ENCODE results near the gene SLC48A1.

The SLC48A1 gene

GRCh38 chr12:47773858-47774580 is 981 bp downstream of the SLC48A1 start:
- POLR2A ChIA-PET, result no interaction called here
- no peak for TF ChIP-seq CTCF (IDR thresholded peaks at IDR 0.05; ENCODE audit: control extremely low read depth, extremely low read depth, low read depth, missing control alignments)
- CTCF ChIA-PET, result interaction anchor here (1.8 to 35.8 kb wide), 4 partner anchors 8 to 63 kb away, joined by 10 to 1524 read pairs (median 196); partner anchors contain the start of genes ENDOU, RAPGEF3 and RPAP3
- DNase-seq (ENCODE audit: extremely low spot score), result no peak

- TF ChIP-seq CTCF (IDR thresholded peaks at IDR 0.05; ENCODE audit: control extremely low read depth, extremely low read depth, low read depth, missing control alignments), result no peak
- ChIA-PET POLR2A (no interaction called here), CTCF (interaction anchor here (1.8 to 35.8 kb wide), 6 partner anchors 7 to 63 kb away, joined by 13 to 1524 read pairs (median 98); partner anchors contain the start of genes ENDOU, RAPGEF3 and RPAP3)
- DNase-seq (ENCODE audit: extremely low spot score), result no peak
Measured at GRCh38 chr12:47774663-47775062, 1.6 kb downstream of the SLC48A1 start.

- no peak for DNase-seq (ENCODE audit: extremely low spot score)
- TF ChIP-seq CTCF (IDR thresholded peaks at IDR 0.05; ENCODE audit: control extremely low read depth, extremely low read depth, low read depth, missing control alignments), result no peak
- ChIA-PET POLR2A (no interaction called here), CTCF (interaction anchor here (1.3 to 35.8 kb wide), 10 partner anchors 7 to 109 kb away, joined by 3 to 1524 read pairs (median 34); partner anchors contain the start of genes ENDOU, RAPGEF3 and RPAP3)
Measured at GRCh38 chr12:47775100-47775911, 2.3 kb downstream of the SLC48A1 start.

GRCh38 chr12:47776471-47777143 is 3.6 kb downstream of the SLC48A1 start:
- ChIA-PET POLR2A (interaction anchor here (0.6 kb wide), 1 partner anchor 94 kb away, joined by 3 read pairs; no protein-coding TSS in a partner anchor), CTCF (interaction anchor here (0.8 to 35.8 kb wide), 17 partner anchors 9 to 125 kb away, joined by 3 to 1524 read pairs (median 7); partner anchors contain the start of genes ENDOU, RAPGEF3 and RPAP3)
- no peak for TF ChIP-seq CTCF (IDR thresholded peaks at IDR 0.05; ENCODE audit: control extremely low read depth, extremely low read depth, low read depth, missing control alignments)
- DNase-seq (ENCODE audit: extremely low spot score), result no peak

GRCh38 chr12:47777151-47777550 is 4.1 kb downstream of the SLC48A1 start:
- POLR2A ChIA-PET, result interaction anchor here (0.6 kb wide), 1 partner anchor 94 kb away, joined by 3 read pairs; no protein-coding TSS in a partner anchor
- CTCF ChIA-PET, result interaction anchor here (1.2 to 35.8 kb wide), 13 partner anchors 9 to 126 kb away, joined by 3 to 1524 read pairs (median 10); partner anchors contain the start of genes ENDOU, RAPGEF3 and RPAP3
- DNase-seq (ENCODE audit: extremely low spot score), result no peak
- TF ChIP-seq CTCF (IDR thresholded peaks at IDR 0.05; ENCODE audit: control extremely low read depth, extremely low read depth, low read depth, missing control alignments), result no peak

Data from GM10248 (cell line).